CD14-positive monocyte (primary cell): Measurements from ENCODE around the gene HBQ1. TPM values are rescaled to one million over a fixed set of nuclear protein-coding genes. Genes with fewer than 3 reads are reported as not detected.

Experiments used
- DNase-seq, 3 donors: peaks; one replicate each; pipeline ENCODE4 v3.0.0-alpha.2; 2011 to 2022
- H2AFZ ChIP-seq: 2 replicates; pipeline ENCODE4 v1.6.0; 2012; ENCODE audit warnings: mild to moderate bottlenecking, low read depth, low read length, inconsistent platforms; ENCODE audit not compliant: insufficient read depth, poor library complexity, severe bottlenecking
- H3K27ac ChIP-seq, 2 donors: 1 replicate in 1 of 2; 2 replicates in 1 of 2; pipeline ENCODE4 v1.5.1; 2012 to 2013; ENCODE audit warnings: low read length in 2 of 2, control low read depth in 1 of 2, inconsistent platforms in 1 of 2, low read depth in 1 of 2, mild to moderate bottlenecking in 1 of 2
- H3K27me3 ChIP-seq, 2 donors: one replicate each; pipeline versions ENCODE4 v1.6.0 to v1.6.1; 2011 to 2013; ENCODE audit warnings: low read length in 2 of 2; ENCODE audit not compliant: control insufficient read depth in 2 of 2, insufficient read depth in 2 of 2
- H3K36me3 ChIP-seq, 2 donors: replicated peaks in 1 of 2; 1 replicate in 1 of 2; 2 replicates in 1 of 2; pipeline versions ENCODE4 v1.5.1 to v1.6.1; 2012 to 2013; ENCODE audit warnings: low read length in 2 of 2, control low read depth in 1 of 2, inconsistent platforms in 1 of 2, mild to moderate bottlenecking in 1 of 2; ENCODE audit not compliant: insufficient read depth in 2 of 2, control insufficient read depth in 1 of 2
- H3K4me1 ChIP-seq, 2 donors: 1 replicate in 1 of 2; 2 replicates in 1 of 2; pipeline versions ENCODE4 v1.5.1 to v1.6.1; 2012 to 2013; ENCODE audit warnings: low read length in 2 of 2, control low read depth in 1 of 2, inconsistent platforms in 1 of 2, mild to moderate bottlenecking in 1 of 2, moderate library complexity in 1 of 2; ENCODE audit not compliant: insufficient read depth in 2 of 2, control insufficient read depth in 1 of 2
- H3K4me2 ChIP-seq: replicated peaks from 2 replicates; pipeline ENCODE3; 2012; ENCODE audit warnings: low read length, moderate library complexity, mild to moderate bottlenecking; ENCODE audit not compliant: poor library complexity, severe bottlenecking; ENCODE audit errors: extremely low read depth
- H3K4me3 ChIP-seq, 3 experiments: fragments of 200-600 bp in 1 of 3; sonication (generic) in 1 of 3; replicated peaks in 1 of 3; 1 replicate in 2 of 3; 2 replicates in 1 of 3; pipeline ENCODE4 v1.5.1; 2011 to 2013; ENCODE audit warnings: low read length in 3 of 3, mild to moderate bottlenecking in 3 of 3, control low read depth in 2 of 3, low read depth in 2 of 3, inconsistent platforms in 1 of 3, moderate library complexity in 1 of 3
- H3K79me2 ChIP-seq: 2 replicates; pipeline ENCODE4 v1.6.0; 2012; ENCODE audit warnings: mild to moderate bottlenecking, control low read depth, inconsistent platforms, low read length, moderate library complexity; ENCODE audit not compliant: insufficient read depth
- H3K9ac ChIP-seq: 2 replicates; pipeline ENCODE4 v1.6.0; 2017; ENCODE audit warnings: low read length, mild to moderate bottlenecking; ENCODE audit not compliant: insufficient read depth, poor library complexity, severe bottlenecking
- H3K9me3 ChIP-seq, 2 donors: replicated peaks in 1 of 2; 1 replicate in 1 of 2; 2 replicates in 1 of 2; pipeline versions ENCODE4 v1.5.1 to v1.6.1; 2012 to 2013; ENCODE audit warnings: low read length in 2 of 2, control low read depth in 1 of 2; ENCODE audit not compliant: control insufficient read depth in 1 of 2, insufficient read depth in 1 of 2
- H4K20me1 ChIP-seq: 2 replicates; pipeline ENCODE4 v1.6.0; 2012; ENCODE audit warnings: mild to moderate bottlenecking, low read length, control low read depth, moderate library complexity; ENCODE audit not compliant: insufficient read depth
- H3K27ac Mint-ChIP-seq, 7 donors: one replicate each; pipeline ENCODE4 v1.8.0; 2020; ENCODE audit warnings: mild to moderate bottlenecking in 7 of 7, mixed read lengths in 7 of 7, moderate library complexity in 6 of 7, inconsistent platforms in 2 of 7
- H3K27me3 Mint-ChIP-seq, 3 donors: one replicate each; pipeline ENCODE4 v1.8.0; 2021 to 2022; ENCODE audit warnings: low read depth in 3 of 3, mild to moderate bottlenecking in 3 of 3, mixed read lengths in 3 of 3, moderate library complexity in 3 of 3, inconsistent platforms in 1 of 3
- H3K36me3 Mint-ChIP-seq, 2 donors: one replicate each; pipeline ENCODE4 v1.8.0; 2020; ENCODE audit warnings: mixed read lengths in 2 of 2, inconsistent platforms in 1 of 2, mild to moderate bottlenecking in 1 of 2
- H3K4me1 Mint-ChIP-seq: one replicate; pipeline ENCODE4 v1.8.0; 2020; ENCODE audit warnings: mild to moderate bottlenecking, mixed read lengths
- H3K4me3 Mint-ChIP-seq, 2 donors: one replicate each; pipeline ENCODE4 v1.8.0; 2020; ENCODE audit warnings: mild to moderate bottlenecking in 2 of 2, mixed read lengths in 2 of 2, moderate library complexity in 1 of 2
- H3K9me3 Mint-ChIP-seq, 7 donors: one replicate each; pipeline ENCODE4 v1.8.0; 2020 to 2022; ENCODE audit warnings: mixed read lengths in 7 of 7, mild to moderate bottlenecking in 6 of 7, moderate library complexity in 6 of 7, inconsistent platforms in 2 of 7
- CTCF ChIP-seq: fragments of 200-600 bp; IDR thresholded peaks from one replicate; pipeline ENCODE4 v1.8.0; 2022; ENCODE audit warnings: antibody characterized with exemption, mild to moderate bottlenecking
- WGBS: methylation state at CpG from one replicate; pipeline ENCODE4 v1.1.5; 2013; ENCODE audit warnings: missing lambda C conversion rate; ENCODE audit not compliant: insufficient coverage; 5-methylcytosine and 5-hydroxymethylcytosine counted together
- intact Hi-C, 2 donors: fragments of 100-400 bp; cut with micrococcal nuclease; formaldehyde crosslinking; loops; one replicate each; pipeline versions ENCODE4 v1.15.0 to v1.15.1; 2023
- polyA plus RNA-seq, 3 donors: library from polyadenylated mRNA; depleted of rRNA in 1 of 3; unstranded in 2 of 3; stranded (reverse) in 1 of 3; fragments of 300-500 nt in 2 of 3; fragments of >200 nt in 1 of 3; fragmentation: Illumina TruSeq in 2 of 3; gene quantifications; 1 replicate in 2 of 3; 2 replicates in 1 of 3; pipeline ENCODE4 v1.2.3, GENCODE V29; 2012 to 2021

The HBQ1 gene
- polyA plus RNA-seq, 3 donors: not detected

GRCh38 chr16:185213-185612 is 5.0 kb downstream of the HBQ1 start:
- peaks cover 0 to 7% of the 10 kb centered on the region in 2 donors for H3K9me3 ChIP-seq
- peaks cover 2 to 14% of the 10 kb centered on the region in 2 donors for H3K27me3 ChIP-seq
- H3K27ac Mint-ChIP-seq: no peak overlapping the region
- H3K4me3 Mint-ChIP-seq: no peak overlapping the region
- no peak overlapping the region for H2AFZ ChIP-seq
- H3K79me2 ChIP-seq: no peaks in the 10 kb centered on the region
- intact Hi-C loops: no loop called here
- peaks cover 0 to 6% (median 0%) of the 10 kb centered on the region in 7 donors for H3K9me3 Mint-ChIP-seq
- no peaks in the 10 kb centered on the region for H4K20me1 ChIP-seq
- TF ChIP-seq CTCF: no peak
- peaks cover 8 to 15% of the 10 kb centered on the region in 2 donors for H3K4me1 ChIP-seq
- H3K27me3 Mint-ChIP-seq: peaks cover 3 to 18% (median 11%) of the 10 kb centered on the region in 3 donors
- no peak overlapping the region for H3K27ac ChIP-seq
- H3K9ac ChIP-seq: no peak overlapping the region
- peaks cover 28 to 30% of the 10 kb centered on the region in 2 donors for H3K36me3 ChIP-seq
- H3K4me1 Mint-ChIP-seq: peaks cover 2% of the 10 kb centered on the region
- WGBS: 98% methylated on average over 11 of the region's 13 CpGs
- no peak for DNase-seq
- H3K4me3 ChIP-seq: no peak overlapping the region
- H3K36me3 Mint-ChIP-seq: peaks cover 35 to 43% of the 10 kb centered on the region in 2 donors
- H3K4me2 ChIP-seq: no peak overlapping the region

- peaks cover 0 to 7% of the 10 kb centered on the region in 2 donors for H3K9me3 ChIP-seq
- Mint-ChIP-seq H3K36me3 (peaks cover 39 to 48% of the 10 kb centered on the region in 2 donors), H3K4me3 (no peak overlapping the region), H3K9me3 (peaks cover 0 to 6% (median 0%) of the 10 kb centered on the region in 7 donors), H3K4me1 (no peaks in the 10 kb centered on the region), H3K27ac (no peak overlapping the region), H3K27me3 (peaks cover 3 to 14% (median 11%) of the 10 kb centered on the region in 3 donors)
- H3K27ac ChIP-seq: no peak overlapping the region
- H3K4me1 ChIP-seq: peaks cover 5 to 10% of the 10 kb centered on the region in 2 donors
- peaks cover 33 to 35% of the 10 kb centered on the region in 2 donors for H3K36me3 ChIP-seq
- no peak overlapping the region for H3K9ac ChIP-seq
- intact Hi-C loops: no loop called here
- no peak overlapping the region for H3K4me3 ChIP-seq
- DNase-seq: no peak
- H3K27me3 ChIP-seq: peaks cover 2 to 11% of the 10 kb centered on the region in 2 donors
- H3K79me2 ChIP-seq: no peaks in the 10 kb centered on the region
- no peak for TF ChIP-seq CTCF
- WGBS: 100% methylated on average over 1 of the region's 11 CpGs
- no peak overlapping the region for H3K4me2 ChIP-seq
- no peaks in the 10 kb centered on the region for H4K20me1 ChIP-seq
- H2AFZ ChIP-seq: no peak overlapping the region
Measured at GRCh38 chr16:185691-186090, 5.4 kb downstream of the HBQ1 start.
